NAMALWA (cell line): Measurements from ENCODE around the gene PCGF1.

Source experiments
- DNase-seq: peaks from one replicate; pipeline ENCODE4 v3.0.0-alpha.2; 2015; ENCODE audit warnings: low spot score

PCGF1 gene

GRCh38 chr2:74536166-74536950 is 28.9 kb upstream of the PCGF1 start:
- DNase-seq, result no peak

- no peak for DNase-seq
Observed at GRCh38 chr2:74535440-74535965, 28.0 kb upstream of the PCGF1 start.

GRCh38 chr2:74534411-74534810 is 26.9 kb upstream of the PCGF1 start:
- DNase-seq, result no peak

GRCh38 chr2:74533464-74533863 is 26.0 kb upstream of the PCGF1 start:
- DNase-seq, result no peak

- peak; percentile 71 for DNase-seq
Observed at GRCh38 chr2:74532222-74532621, 24.7 kb upstream of the PCGF1 start.

- no peak for DNase-seq
Observed at GRCh38 chr2:74531666-74532065, 24.2 kb upstream of the PCGF1 start.

- peak; percentile 55 for DNase-seq
Observed at GRCh38 chr2:74530239-74531187, 23.0 kb upstream of the PCGF1 start.

GRCh38 chr2:74529357-74530238 is 22.1 kb upstream of the PCGF1 start, which contains the start of the genes AUP1 and HTRA2:
Gene AUP1 (minus strand): TSS chr2:74529706. CDS start chr2:74529629, 77 bp downstream.
Gene HTRA2 (plus strand): TSS chr2:74529933. CDS start chr2:74530007, 74 bp downstream.
- DNase-seq, result peak; percentile 96

GRCh38 chr2:74528600-74529356 is 21.3 kb upstream of the PCGF1 start:
- DNase-seq, result peak; percentile 59

GRCh38 chr2:74527741-74528140 is 20.2 kb upstream of the PCGF1 start:
- DNase-seq, result no peak

GRCh38 chr2:74526649-74527230 is 19.2 kb upstream of the PCGF1 start:
- no peak for DNase-seq

- DNase-seq, result peak; percentile 84
Observed at GRCh38 chr2:74525717-74526648, 18.5 kb upstream of the PCGF1 start, which contains the start of gene DQX1. Gene DQX1 (minus strand): TSS chr2:74526231. CDS start chr2:74525729, 502 bp downstream.

- no peak for DNase-seq
Observed at GRCh38 chr2:74524955-74525716, 17.6 kb upstream of the PCGF1 start.

- no peak for DNase-seq
Observed at GRCh38 chr2:74524005-74524404, 16.5 kb upstream of the PCGF1 start.

- DNase-seq, result no peak
Observed at GRCh38 chr2:74522516-74522915, 15.0 kb upstream of the PCGF1 start.

- DNase-seq, result no peak
Observed at GRCh38 chr2:74516650-74517049, 9.2 kb upstream of the PCGF1 start.

- no peak for DNase-seq
Observed at GRCh38 chr2:74515981-74516633, 8.6 kb upstream of the PCGF1 start.
